ENCODE results near the gene ANO2. TPM values are rescaled to one million over a fixed set of nuclear protein-coding genes. Genes with fewer than 3 reads are reported as not detected.

The ANO2 gene
- total RNA-seq, 1 donor from 2014 or later = 1.9 TPM

DNA sequence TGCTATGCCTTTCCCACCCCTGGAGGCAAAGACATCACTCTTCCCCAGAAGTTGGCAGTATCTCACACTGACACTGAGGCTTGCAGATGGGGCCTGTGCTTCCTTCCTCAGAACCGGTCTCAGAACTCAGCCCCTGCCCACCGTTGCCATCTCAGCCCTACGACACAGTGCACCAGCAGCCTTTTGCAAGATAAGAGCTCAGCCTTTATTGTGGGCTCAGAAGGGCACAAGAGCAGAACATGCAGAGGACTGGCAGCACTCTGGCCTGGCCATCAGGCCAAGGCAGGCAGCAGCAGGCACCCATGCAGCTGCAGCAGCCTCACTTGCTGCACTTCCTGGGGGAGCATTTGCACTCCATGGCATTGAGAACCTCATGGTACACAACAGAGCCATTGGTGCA, 3.6 kb upstream of the ANO2 start:
- Mint-ChIP-seq H3K4me1 (peaks cover 21% of the 10 kb centered on the region), H3K27ac (ENCODE audit: unreplicated experiment) (no peak overlapping the region), H3K4me3 (no peak overlapping the region), H3K27me3 (ENCODE audit: low read depth) (peaks cover 55% of the 10 kb centered on the region), H3K9me3 (no peaks in the 10 kb centered on the region), H3K36me3 (ENCODE audit: low read depth) (no peaks in the 10 kb centered on the region)
- no peak for DNase-seq (ENCODE audit: low read depth, low spot score)
- TF ChIP-seq, protein P1, sequence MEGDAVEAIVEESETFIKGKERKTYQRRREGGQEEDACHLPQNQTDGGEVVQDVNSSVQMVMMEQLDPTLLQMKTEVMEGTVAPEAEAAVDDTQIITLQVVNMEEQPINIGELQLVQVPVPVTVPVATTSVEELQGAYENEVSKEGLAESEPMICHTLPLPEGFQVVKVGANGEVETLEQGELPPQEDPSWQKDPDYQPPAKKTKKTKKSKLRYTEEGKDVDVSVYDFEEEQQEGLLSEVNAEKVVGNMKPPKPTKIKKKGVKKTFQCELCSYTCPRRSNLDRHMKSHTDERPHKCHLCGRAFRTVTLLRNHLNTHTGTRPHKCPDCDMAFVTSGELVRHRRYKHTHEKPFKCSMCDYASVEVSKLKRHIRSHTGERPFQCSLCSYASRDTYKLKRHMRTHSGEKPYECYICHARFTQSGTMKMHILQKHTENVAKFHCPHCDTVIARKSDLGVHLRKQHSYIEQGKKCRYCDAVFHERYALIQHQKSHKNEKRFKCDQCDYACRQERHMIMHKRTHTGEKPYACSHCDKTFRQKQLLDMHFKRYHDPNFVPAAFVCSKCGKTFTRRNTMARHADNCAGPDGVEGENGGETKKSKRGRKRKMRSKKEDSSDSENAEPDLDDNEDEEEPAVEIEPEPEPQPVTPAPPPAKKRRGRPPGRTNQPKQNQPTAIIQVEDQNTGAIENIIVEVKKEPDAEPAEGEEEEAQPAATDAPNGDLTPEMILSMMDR (conservative IDR thresholded peaks at IDR 0.05) = no peak

DNA sequence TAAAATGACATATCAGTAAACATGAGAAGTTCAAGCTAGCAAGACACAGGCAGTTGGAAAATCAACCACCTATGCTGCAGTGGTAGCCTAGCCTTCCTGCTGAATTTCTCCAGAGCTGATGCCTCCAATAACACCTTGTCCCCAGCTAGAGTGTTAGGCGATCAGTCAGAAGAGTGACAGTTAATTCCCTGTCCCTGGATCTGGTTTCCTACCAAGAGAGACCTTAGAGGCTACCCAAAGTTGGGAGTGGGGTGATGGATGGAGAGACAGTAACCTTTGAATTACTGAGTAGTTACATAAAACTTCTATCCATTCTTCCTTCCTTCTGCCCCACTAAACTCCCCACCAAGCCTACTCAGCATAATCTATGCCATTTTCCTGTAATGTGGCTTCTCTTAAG, 1.9 kb upstream of the ANO2 start:
- H3K27me3 Mint-ChIP-seq (ENCODE audit: low read depth) = peaks cover 67% of the 10 kb centered on the region
- H3K9me3 Mint-ChIP-seq = no peaks in the 10 kb centered on the region

DNA sequence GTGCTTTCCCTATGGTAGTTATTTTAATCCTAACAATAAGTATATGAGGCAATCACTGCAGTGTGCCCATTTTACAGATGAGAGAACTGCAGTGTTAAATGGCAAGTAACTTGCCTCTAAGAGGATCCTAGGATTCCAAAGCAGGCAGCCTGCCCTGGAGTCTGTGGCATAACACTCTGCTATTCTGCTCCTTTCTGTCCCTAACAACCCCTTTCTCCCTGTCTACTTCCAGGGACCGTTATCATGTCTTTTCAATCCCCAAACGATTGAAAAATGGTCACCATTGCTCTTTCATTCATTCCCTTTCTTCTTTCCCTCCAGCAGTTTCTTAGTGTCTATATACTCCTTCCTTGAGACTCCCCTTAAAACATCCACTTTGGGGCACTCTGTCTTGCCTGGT, 1.3 kb upstream of the ANO2 start:
- H3K27ac Mint-ChIP-seq (ENCODE audit: unreplicated experiment) = no peak overlapping the region
- no peaks in the 10 kb centered on the region for H3K36me3 Mint-ChIP-seq (ENCODE audit: low read depth)
- TF ChIP-seq, protein P1 (conservative IDR thresholded peaks at IDR 0.05) = no peak
- no peaks in the 10 kb centered on the region for H3K9me3 Mint-ChIP-seq
- peaks cover 20% of the 10 kb centered on the region for H3K4me1 Mint-ChIP-seq
- H3K4me3 Mint-ChIP-seq = peak overlapping the region; percentile 85
- H3K27me3 Mint-ChIP-seq (ENCODE audit: low read depth) = peaks cover 69% of the 10 kb centered on the region
- no peak for DNase-seq (ENCODE audit: low read depth, low spot score)

More for the DNA sequence above, 1.9 kb upstream of the ANO2 start:
- TF ChIP-seq, protein P1 (conservative IDR thresholded peaks at IDR 0.05) = no peak
- H3K4me1 Mint-ChIP-seq = peaks cover 21% of the 10 kb centered on the region
- DNase-seq (ENCODE audit: low read depth, low spot score) = no peak
- H3K4me3 Mint-ChIP-seq = peak overlapping the region; percentile 85
- no peaks in the 10 kb centered on the region for H3K36me3 Mint-ChIP-seq (ENCODE audit: low read depth)
- no peak overlapping the region for H3K27ac Mint-ChIP-seq (ENCODE audit: unreplicated experiment)

DNA sequence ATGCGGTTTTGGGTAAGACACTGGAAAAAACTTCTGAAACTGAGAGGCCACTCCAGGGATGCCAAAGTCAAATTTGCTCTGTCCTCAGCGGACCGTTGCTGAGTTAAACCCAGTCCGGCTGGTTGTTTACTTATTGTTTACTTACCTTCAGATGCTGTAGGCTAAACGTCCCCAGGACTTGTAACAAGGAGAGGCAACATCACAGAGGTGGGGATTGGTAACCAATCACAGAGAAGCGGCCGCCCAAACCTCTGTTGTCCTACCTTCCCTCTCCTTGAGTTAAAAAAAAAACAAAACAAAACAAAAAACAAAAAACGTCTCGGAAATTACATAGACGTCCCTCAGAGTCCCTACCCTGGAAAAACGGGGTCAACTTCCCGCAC, 380 bp downstream of the ANO2 start:
- Mint-ChIP-seq H3K9me3 (no peaks in the 10 kb centered on the region), H3K27ac (ENCODE audit: unreplicated experiment) (peak overlapping the region; percentile 86)

GRCh38 chr12:5944053-5944452, 1.0 kb downstream of the ANO2 start:
- TF ChIP-seq, protein P1 (conservative IDR thresholded peaks at IDR 0.05) = no peak
- H3K27me3 Mint-ChIP-seq (ENCODE audit: low read depth) = peaks cover 64% of the 10 kb centered on the region
- no peaks in the 10 kb centered on the region for H3K36me3 Mint-ChIP-seq (ENCODE audit: low read depth)
- H3K4me3 Mint-ChIP-seq = peak overlapping the region; percentile 86
- no peak overlapping the region for H3K27ac Mint-ChIP-seq (ENCODE audit: unreplicated experiment)
- no peaks in the 10 kb centered on the region for H3K9me3 Mint-ChIP-seq
- H3K4me1 Mint-ChIP-seq = peaks cover 12% of the 10 kb centered on the region
- no peak for DNase-seq (ENCODE audit: low read depth, low spot score)

More for the DNA sequence above, 380 bp downstream of the ANO2 start:
- Mint-ChIP-seq H3K4me3 (peak overlapping the region; percentile 86), H3K36me3 (ENCODE audit: low read depth) (no peaks in the 10 kb centered on the region), H3K27me3 (ENCODE audit: low read depth) (peaks cover 69% of the 10 kb centered on the region), H3K4me1 (peaks cover 12% of the 10 kb centered on the region)
- DNase-seq (ENCODE audit: low read depth, low spot score) = no peak
- TF ChIP-seq, protein P1 (conservative IDR thresholded peaks at IDR 0.05) = no peak

DNA sequence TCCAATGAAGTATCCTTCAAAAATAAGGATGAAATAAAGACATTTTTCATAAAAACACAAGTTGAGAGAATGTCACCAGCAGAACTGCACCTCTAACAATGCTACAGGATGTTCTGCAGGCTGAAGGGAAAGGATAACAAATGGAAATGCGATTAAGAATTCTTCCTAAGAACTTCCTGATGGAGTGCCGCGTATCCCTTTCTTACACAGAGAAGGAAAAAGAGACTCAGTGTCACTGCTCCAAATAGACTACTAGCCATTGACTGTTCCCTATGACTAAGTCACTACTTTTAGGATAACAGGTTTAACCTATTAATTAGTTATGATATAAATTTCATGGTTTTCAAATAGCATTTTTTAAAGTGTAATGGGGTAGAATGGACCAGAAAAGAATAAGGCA, 3.2 kb downstream of the ANO2 start:
- Mint-ChIP-seq H3K4me3 (peak overlapping the region; percentile 42), H3K27me3 (ENCODE audit: low read depth) (peaks cover 63% of the 10 kb centered on the region), H3K36me3 (ENCODE audit: low read depth) (no peaks in the 10 kb centered on the region), H3K27ac (ENCODE audit: unreplicated experiment) (no peak overlapping the region), H3K9me3 (no peaks in the 10 kb centered on the region), H3K4me1 (peaks cover 12% of the 10 kb centered on the region)
- no peak for DNase-seq (ENCODE audit: low read depth, low spot score)
- TF ChIP-seq, protein P1 (conservative IDR thresholded peaks at IDR 0.05) = no peak

Data from neural crest cell (in vitro differentiated cells).